Measurements from ENCODE around the gene ANKRD29.
A peak's percentile ranks its signal among the peaks of the same experiment; 100 is the strongest.

The ANKRD29 gene, protein sequence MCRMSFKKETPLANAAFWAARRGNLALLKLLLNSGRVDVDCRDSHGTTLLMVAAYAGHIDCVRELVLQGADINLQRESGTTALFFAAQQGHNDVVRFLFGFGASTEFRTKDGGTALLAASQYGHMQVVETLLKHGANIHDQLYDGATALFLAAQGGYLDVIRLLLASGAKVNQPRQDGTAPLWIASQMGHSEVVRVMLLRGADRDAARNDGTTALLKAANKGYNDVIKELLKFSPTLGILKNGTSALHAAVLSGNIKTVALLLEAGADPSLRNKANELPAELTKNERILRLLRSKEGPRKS

GRCh38 chr18:23662309-23663263 is at the start of gene ANKRD29:
ANKRD29 (minus strand) TSS chr18:23662911; CDS start chr18:23662730, 181 bp downstream.
- peak; percentile 22 for DNase-seq (ENCODE audit: low read depth)

DNA sequence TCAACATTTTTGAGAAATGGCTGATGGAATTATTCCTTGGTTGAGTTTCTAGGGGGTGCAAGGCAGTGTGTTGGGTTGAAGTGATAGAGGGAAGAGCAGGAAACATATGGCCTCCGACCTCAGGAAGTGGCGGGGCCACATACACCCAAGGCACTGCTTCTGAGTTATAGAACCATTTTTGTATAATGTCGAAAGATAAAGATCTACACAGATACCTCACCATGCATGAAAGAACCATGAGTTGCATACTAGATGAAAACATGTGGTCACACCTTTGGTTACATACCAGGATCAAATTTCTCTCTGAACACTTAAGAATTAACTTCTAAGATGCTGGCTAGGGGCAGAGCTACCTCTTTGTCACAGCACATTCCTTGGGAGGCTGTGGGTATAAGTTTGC is 49.7 kb upstream of the ANKRD29 start:
- no peak for DNase-seq (ENCODE audit: low read depth)

DNA sequence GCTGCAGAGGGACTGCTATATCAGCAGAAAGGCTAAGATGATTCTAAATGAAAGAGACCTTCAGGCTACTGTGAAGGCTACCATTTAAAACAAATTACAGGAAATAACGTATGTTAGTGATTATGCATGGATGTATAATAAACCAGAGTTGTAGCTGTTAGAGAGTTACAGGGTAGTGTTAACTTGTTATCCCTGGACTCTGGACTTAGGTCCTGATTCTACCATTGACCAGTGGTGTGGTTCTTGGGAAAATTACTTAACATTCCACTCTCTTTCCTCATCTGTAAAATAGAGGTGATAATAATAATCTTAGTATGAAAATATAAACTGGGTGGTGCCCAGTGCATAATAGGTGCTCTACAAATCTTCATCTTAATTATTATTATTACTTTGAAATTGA is 48.7 kb upstream of the ANKRD29 start:
- no peak for DNase-seq (ENCODE audit: low read depth)

DNA sequence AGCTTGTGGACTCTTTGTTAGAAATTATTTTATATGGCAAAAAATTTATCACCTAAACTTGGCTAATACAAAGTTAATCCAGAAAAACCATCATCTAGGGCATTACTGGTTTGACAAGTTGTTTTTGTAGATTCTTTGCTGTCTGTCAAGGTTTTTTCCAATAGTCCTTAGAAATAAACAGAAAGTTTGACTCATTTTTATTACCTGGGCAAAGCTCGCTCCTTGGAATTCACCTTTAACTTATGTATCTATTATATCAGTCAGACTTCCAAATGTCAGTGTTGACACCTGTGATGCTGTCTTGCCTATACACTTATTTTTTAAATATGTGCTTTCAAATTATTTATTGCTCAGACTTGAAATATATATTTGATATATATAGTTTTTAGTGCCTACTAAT is 48.2 kb upstream of the ANKRD29 start:
- DNase-seq (ENCODE audit: low read depth): no peak

DNA sequence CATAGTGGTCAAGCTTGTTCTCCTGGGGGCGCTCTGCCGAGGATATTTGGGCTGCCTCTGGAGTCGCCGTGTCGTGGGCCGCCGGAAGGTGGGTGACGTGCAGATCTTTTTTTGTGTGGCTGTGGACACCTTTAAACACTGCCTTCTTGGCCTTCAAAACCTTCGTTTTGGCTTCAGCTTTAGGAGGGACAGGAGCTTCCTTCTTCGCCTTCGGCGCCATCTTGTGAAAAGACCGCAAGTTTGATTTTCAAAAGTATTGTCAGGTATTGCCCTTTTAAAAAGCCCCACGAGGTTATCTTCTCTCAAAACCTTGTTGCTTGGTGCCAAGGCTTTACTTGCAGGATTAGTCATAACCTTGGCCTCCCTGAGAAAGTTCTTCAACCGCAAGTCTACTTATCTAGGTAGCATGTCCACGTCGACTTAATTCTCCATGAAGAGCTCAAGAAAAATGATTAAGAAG is 47.4 kb upstream of the ANKRD29 start:
- no peak for DNase-seq (ENCODE audit: low read depth)

- no peak for DNase-seq (ENCODE audit: low read depth)
These were observed 44.4 kb upstream of the ANKRD29 start for GRCh38 chr18:23706971-23707640.

DNA sequence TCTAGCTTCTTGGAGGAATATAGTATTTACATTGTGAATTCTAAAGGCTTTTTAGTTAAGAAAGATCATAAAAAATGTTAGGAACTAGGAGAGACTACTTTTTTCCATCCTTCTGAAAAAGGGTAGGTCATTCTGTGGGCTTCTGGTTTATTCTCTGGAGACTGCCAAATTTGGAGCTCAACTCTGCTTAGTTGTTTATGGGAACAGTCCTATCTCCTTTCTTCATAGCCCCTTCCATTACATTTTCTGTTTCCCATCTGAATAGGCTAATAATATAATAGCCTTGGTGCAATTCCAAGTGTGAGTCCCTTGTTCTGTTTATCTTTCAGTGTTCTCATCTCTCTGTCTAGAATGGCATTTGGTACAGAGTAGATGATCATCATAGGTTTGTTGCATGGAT is 42.1 kb upstream of the ANKRD29 start:
- no peak for DNase-seq (ENCODE audit: low read depth)

GRCh38 chr18:23703987-23704384 is 41.3 kb upstream of the ANKRD29 start:
- DNase-seq (ENCODE audit: low read depth): no peak

DNA sequence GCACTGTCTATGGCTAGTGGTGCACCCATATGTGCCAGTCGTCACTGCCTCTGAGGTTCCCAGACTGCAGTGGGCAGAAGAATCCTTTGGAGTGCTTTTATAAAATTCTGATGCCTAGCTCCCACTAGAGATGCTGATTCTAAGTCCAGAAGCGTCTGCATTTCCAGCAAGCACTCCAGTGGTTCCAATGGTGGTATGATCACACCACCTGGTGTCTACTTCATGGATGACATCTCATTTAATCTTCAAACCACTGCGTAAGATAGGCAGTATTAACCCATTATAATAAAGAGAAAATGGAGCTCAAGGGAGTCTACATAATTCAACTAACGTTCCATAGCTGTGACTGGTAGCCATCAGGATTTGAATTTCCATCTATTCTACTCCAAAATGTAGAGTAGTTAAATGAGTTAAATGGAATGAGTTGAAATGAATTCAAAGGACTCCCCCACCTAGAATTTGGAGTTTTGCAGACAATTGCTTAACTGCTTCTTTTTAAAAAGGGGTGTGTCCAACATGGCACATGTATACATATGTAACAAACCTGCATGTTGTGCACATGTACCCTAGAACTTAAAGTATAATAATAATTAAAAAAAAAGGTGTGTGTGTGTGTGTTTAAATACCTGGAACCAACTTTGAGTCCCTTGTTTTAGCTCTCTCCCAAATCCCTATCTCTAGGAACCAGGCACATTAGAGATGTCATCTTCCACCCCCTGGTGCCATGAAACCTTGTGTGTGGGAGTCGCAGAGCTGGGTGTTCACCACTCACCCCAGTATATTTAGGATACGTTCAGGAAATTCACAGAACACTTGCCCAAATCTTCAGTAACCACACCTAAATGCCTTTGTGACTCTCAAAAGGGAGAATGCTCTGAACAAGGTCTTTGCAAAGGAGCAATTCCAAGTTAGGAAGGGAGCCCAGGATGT is 40.6 kb upstream of the ANKRD29 start:
- no peak for DNase-seq (ENCODE audit: low read depth)

DNA sequence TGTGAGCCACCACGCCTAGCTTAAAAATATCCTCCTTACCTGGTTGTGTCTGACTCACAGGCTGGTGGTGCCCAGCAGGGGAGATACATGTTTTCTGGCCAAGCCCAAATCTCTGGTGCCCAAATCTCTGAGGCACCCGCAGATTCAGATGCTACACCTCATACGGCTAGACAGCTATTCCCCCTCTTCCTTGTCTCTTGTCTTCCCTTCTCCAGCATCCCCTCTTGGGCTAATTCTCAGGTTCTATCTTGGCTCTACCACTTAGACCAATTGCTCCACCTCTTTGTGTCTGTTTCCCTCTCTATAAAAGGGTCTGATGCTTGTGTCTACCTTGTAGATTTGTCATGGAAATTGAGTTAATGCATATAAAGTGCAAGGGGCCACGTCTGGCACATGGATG is 39.9 kb upstream of the ANKRD29 start:
- DNase-seq (ENCODE audit: low read depth): no peak

DNA sequence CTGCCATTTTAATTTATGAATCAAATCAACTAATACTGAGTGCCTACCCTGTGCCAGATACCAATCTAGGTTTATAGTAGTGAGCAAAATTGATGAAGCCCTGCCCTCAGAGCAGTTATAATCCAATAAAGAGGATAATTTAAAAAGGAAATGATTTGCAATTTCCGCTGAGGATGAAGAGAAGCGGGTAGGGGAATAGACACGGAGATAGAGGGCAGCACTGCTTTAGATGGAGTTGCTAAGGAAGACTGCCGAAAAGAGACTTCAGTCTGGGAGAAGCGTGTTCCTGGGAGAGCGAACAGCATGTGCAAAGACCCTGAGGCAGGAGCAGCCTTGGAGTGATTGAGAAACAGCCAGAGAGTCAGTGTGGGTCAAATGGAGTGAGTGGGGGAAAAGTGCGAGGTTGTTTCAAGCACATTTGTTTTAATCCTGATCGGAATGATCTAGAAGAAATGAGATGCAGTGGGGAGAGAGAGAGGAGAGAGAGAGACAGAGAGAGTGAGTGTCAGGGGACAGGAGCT is 38.9 kb upstream of the ANKRD29 start:
- DNase-seq (ENCODE audit: low read depth): no peak

- DNase-seq (ENCODE audit: low read depth): no peak
These were observed 38.3 kb upstream of the ANKRD29 start for GRCh38 chr18:23701017-23701416.

GRCh38 chr18:23694637-23695430 is 32.1 kb upstream of the ANKRD29 start:
- no peak for DNase-seq (ENCODE audit: low read depth)

GRCh38 chr18:23693846-23694245 is 31.1 kb upstream of the ANKRD29 start:
- no peak for DNase-seq (ENCODE audit: low read depth)

DNA sequence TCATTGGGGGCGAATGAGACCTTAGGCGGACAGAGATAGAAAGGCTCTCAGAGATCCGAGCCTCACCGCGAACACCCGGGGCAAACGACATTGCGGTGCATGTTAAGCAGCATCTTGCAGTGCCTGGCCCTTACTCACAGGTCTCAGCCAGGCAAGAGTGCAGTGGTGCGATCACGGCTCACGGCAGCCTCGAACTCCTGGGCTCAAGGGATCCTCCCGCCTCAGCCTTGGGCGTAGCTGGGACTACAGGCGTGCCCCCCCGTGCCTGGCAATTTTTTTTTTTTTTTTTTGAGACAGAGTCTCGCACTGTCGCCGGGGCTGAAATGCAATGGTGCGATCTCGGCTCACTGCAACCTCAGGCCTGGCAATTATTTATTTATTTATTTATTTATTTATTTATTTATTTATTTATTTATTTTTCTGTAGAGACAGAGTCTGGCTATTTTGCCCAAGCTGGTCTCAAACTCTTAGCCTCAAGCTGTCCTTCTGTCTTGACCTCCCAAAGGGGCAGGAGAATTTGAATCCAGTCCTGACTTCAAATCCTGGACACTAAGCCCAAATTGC is 27.9 kb upstream of the ANKRD29 start:
- no peak for DNase-seq (ENCODE audit: low read depth)

DNA sequence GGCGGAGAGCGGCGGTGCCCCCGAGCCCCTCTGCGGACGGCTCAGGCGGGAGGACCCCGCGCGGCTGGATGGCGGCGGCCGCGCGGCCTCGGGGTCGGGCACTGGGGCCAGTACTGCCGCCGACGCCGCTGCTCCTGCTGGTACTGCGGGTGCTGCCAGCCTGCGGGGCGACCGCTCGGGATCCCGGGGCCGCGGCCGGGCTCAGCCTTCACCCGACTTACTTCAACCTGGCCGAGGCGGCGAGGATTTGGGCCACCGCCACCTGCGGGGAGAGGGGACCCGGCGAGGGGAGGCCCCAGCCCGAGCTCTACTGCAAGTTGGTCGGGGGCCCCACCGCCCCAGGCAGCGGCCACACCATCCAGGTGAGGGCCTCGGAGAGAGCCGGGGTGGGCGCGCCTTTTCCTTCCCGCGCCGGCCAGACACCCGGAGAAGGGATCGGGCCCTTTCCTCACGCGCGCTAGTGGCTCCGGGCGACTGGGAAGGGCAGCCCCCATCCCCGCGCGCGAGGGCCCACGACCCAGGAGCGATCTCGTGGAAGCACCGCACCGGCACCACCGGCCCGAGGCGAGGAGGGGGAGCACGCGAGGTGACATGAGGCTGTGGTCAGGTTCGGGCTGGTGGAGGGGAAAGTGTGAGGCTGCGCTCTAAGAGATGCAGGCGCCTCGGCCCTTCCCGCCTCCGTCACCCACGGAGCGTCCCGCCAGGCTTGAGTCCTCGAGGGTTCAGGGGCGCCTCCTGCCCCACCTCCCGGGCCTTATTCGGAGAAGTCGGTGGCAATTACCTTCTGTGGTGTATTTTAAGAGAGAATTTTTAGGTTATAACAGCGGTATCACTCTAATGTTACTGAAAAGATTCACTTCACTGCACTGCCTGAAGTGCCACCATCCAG is 27.1 kb upstream of the ANKRD29 start:
- no peak for DNase-seq (ENCODE audit: low read depth)

- DNase-seq (ENCODE audit: low read depth): no peak
These were observed 26.4 kb upstream of the ANKRD29 start, which contains the start of gene LAMA3 for GRCh38 chr18:23689031-23689615. LAMA3 (plus strand) TSS chr18:23689453; CDS start chr18:23689684, 231 bp downstream.

DNA sequence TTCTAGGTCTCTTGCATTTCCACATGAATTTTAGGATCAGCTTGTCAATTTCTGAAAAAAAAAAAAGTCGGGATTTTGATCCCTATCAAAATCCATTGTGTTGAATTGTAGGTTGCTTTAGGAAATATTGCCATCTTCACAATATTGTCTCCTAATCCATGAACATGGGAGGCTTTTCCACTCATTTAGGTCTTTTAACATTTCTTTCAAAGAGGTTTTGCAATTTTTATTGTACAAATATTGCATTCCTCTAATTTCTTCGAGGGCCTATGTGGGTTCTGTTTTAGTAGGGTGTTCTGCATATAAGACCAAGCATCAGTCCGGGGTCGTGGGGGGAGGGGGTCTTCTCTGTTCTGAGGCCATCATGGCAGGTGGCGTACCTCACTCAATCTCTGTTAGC is 25.8 kb upstream of the ANKRD29 start:
- no peak for DNase-seq (ENCODE audit: low read depth)

Measured in stimulated activated CD4-positive, alpha-beta T cell treated with anti-CD3 and anti-CD28 coated beads, Interleukin-2, amount 100 ng/mL, for 4 hours (primary cell).